Peyer's patch (tissue), 4 donors: ENCODE measurements around the gene CCDC85C.

Source experiments
- POLR2A ChIP-seq, 2 donors: fragments of 450-650 bp; IDR thresholded peaks; one replicate each; pipeline ENCODE4 v1.5.1; 2017; ENCODE audit warnings: antibody characterized with exemption in 2 of 2, mild to moderate bottlenecking in 2 of 2, moderate library complexity in 2 of 2
- TF ChIP-seq, protein P1 (sequence below), 6 experiments: fragments of 450-650 bp in 4 of 6; fragments of 200-600 bp in 2 of 6; sonication (generic) in 1 of 6; IDR thresholded peaks; one replicate each; pipeline ENCODE4 v1.5.1; 2017 to 2019; ENCODE audit warnings: antibody characterized with exemption in 6 of 6, mild to moderate bottlenecking in 3 of 6, moderate library complexity in 1 of 6

GRCh38 chr14:99651953-99652746 lies 48.1 kb upstream of the CCDC85C start:
- TF ChIP-seq, protein P1, sequence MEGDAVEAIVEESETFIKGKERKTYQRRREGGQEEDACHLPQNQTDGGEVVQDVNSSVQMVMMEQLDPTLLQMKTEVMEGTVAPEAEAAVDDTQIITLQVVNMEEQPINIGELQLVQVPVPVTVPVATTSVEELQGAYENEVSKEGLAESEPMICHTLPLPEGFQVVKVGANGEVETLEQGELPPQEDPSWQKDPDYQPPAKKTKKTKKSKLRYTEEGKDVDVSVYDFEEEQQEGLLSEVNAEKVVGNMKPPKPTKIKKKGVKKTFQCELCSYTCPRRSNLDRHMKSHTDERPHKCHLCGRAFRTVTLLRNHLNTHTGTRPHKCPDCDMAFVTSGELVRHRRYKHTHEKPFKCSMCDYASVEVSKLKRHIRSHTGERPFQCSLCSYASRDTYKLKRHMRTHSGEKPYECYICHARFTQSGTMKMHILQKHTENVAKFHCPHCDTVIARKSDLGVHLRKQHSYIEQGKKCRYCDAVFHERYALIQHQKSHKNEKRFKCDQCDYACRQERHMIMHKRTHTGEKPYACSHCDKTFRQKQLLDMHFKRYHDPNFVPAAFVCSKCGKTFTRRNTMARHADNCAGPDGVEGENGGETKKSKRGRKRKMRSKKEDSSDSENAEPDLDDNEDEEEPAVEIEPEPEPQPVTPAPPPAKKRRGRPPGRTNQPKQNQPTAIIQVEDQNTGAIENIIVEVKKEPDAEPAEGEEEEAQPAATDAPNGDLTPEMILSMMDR (IDR thresholded peaks at IDR 0.05) = no peak
- TF ChIP-seq POLR2A (IDR thresholded peaks at IDR 0.05) = no peak
